ENCODE data around the gene HES5. TPM values are rescaled to one million over a fixed set of nuclear protein-coding genes. Genes with fewer than 3 reads are reported as not detected.

Gene HES5
- total and polyA plus RNA-seq, 10 of the 15 experiments (the other 5 are each of a cell fraction or from before 2014, with no cell fraction given): 0.12 to 0.15 TPM; not detected in 8

DNA sequence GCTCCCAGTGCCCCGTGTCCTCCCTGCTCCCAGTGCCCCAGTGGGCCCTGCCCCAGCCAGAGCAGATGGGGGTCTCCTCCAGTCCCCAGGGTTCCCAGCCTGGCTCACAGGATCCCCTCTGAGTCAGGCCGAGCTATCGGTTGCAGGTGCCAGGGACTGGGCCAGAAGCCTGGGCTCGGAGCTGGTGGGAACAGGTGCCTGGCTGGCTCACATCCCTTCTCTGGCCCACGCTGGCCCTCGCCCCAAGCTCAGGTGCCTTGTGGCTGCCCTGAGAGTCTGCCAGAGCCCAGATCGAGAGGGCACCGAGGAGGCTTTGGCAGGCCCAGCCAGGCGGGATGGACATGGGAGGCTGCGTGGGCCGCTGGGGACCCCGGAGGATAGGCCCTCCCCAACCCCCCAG is 35.0 kb downstream of the HES5 start:
- Histone ChIP-seq H3K4me2 (ENCODE audit: control insufficient read depth, insufficient read depth) (no peak overlapping the region), H3K4me3 (no peak overlapping the region), H3K36me3 (ENCODE audit: control insufficient read depth in 2 of 2, insufficient read depth in 2 of 2, low read length in 1 of 2) (no peaks in the 10 kb centered on the region), H3K4me1 (ENCODE audit: control insufficient read depth, insufficient read depth, low read length) (peaks cover 10% of the 10 kb centered on the region), H3K79me2 (ENCODE audit: control insufficient read depth, insufficient read depth, low read length) (no peaks in the 10 kb centered on the region), H2AFZ (ENCODE audit: control insufficient read depth, low read depth, low read length) (no peak overlapping the region), H3K9ac (ENCODE audit: control insufficient read depth, insufficient read depth, low read length) (no peak overlapping the region), H3K27ac (ENCODE audit: control insufficient read depth, insufficient read depth) (no peak overlapping the region), H3K9me3 (replicated peaks; ENCODE audit: control insufficient read depth, insufficient read depth, low read length) (no peaks in the 10 kb centered on the region; the same call in 2 of the 3 replicates), H3K27me3 (replicated peaks in 1 of 2; ENCODE audit: control insufficient read depth in 2 of 2, insufficient read depth in 2 of 2, low read length in 1 of 2) (no peaks in the 10 kb centered on the region), H4K20me1 (ENCODE audit: control insufficient read depth, insufficient read depth) (no peaks in the 10 kb centered on the region)
- POLR2A ChIA-PET: no interaction called here
- 87% methylated on average over 11 of the region's 12 CpGs for WGBS (ENCODE audit: insufficient coverage, insufficient replicate concordance, low lambda C conversion rate, missing lambda C conversion rate)
- RAD21 ChIA-PET (ENCODE audit: unreplicated experiment): interaction anchor here (1.9 kb wide), 1 partner anchor 31 kb away, joined by 11 read pairs; the partner anchor contains the start of gene PANK4
- CTCF ChIA-PET: no interaction called here
- in situ Hi-C loops (cut with MboI) (no loop called here), intact Hi-C loops (cut with micrococcal nuclease; ENCODE audit: unreplicated experiment) (no loop called here)
- SMC1A ChIA-PET (ENCODE audit: uncharacterized antibody, unreplicated experiment): no interaction called here
- no peak for FAIRE-seq
- BruUV-seq (replicated peaks): no TSS peak
- ATAC-seq: no peak
- TF ChIP-seq, protein P1, sequence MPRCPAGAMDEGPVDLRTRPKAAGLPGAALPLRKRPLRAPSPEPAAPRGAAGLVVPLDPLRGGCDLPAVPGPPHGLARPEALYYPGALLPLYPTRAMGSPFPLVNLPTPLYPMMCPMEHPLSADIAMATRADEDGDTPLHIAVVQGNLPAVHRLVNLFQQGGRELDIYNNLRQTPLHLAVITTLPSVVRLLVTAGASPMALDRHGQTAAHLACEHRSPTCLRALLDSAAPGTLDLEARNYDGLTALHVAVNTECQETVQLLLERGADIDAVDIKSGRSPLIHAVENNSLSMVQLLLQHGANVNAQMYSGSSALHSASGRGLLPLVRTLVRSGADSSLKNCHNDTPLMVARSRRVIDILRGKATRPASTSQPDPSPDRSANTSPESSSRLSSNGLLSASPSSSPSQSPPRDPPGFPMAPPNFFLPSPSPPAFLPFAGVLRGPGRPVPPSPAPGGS (IDR thresholded peaks at IDR 0.05; ENCODE audit: borderline replicate concordance, insufficient read depth, low read depth, low read length, poor library complexity, severe bottlenecking): no peak
- no peak for DNase-seq (ENCODE audit: low read depth, low spot score)

DNA sequence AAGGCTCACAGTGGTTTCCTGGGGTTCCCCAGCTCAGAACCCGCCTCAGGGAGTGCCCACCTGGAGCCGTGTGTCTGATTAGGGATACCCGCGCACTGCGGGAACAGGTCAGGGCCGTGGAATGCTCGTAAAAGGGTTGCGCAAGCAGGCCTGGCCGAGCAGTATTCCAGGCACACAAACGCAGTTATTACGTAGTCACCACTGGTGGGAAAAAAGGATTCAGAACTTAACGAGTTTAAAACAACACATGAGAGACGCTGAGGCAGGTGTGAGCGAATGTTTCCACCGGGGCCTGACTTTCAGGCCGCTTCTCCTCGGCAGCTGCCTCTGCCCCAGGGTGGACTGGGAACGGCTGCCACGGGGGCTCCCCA is 35.8 kb downstream of the HES5 start:
- in situ Hi-C loops (cut with MboI): no loop called here
- FAIRE-seq: no peak
- POLR2A ChIA-PET: interaction anchor here (1.1 kb wide), 1 partner anchor 53 kb away, joined by 3 read pairs; no protein-coding TSS in a partner anchor

More for the DNA sequence above, 35.8 kb downstream of the HES5 start:
- Histone ChIP-seq H3K4me2 (ENCODE audit: control insufficient read depth, insufficient read depth) (no peak overlapping the region), H4K20me1 (ENCODE audit: control insufficient read depth, insufficient read depth) (no peaks in the 10 kb centered on the region), H3K9ac (ENCODE audit: control insufficient read depth, insufficient read depth, low read length) (no peak overlapping the region), H3K79me2 (ENCODE audit: control insufficient read depth, insufficient read depth, low read length) (no peaks in the 10 kb centered on the region), H3K27me3 (replicated peaks in 1 of 2; ENCODE audit: control insufficient read depth in 2 of 2, insufficient read depth in 2 of 2, low read length in 1 of 2) (no peaks in the 10 kb centered on the region), H3K27ac (ENCODE audit: control insufficient read depth, insufficient read depth) (no peak overlapping the region), H3K4me1 (ENCODE audit: control insufficient read depth, insufficient read depth, low read length) (peaks cover 10% of the 10 kb centered on the region), H3K4me3 (no peak overlapping the region), H2AFZ (ENCODE audit: control insufficient read depth, low read depth, low read length) (no peak overlapping the region), H3K9me3 (replicated peaks; ENCODE audit: control insufficient read depth, insufficient read depth, low read length) (no peaks in the 10 kb centered on the region; the same call in 2 of the 3 replicates), H3K36me3 (ENCODE audit: control insufficient read depth in 2 of 2, insufficient read depth in 2 of 2, low read length in 1 of 2) (no peaks in the 10 kb centered on the region)
- WGBS (ENCODE audit: insufficient coverage, insufficient replicate concordance, low lambda C conversion rate, missing lambda C conversion rate): 64% methylated on average over 19 of the region's 19 CpGs
- TF ChIP-seq RB1 (IDR thresholded peaks at IDR 0.05; ENCODE audit: borderline replicate concordance): no peak
- no peak for TF ChIP-seq GABPA (IDR thresholded peaks at IDR 0.05; ENCODE audit: low read depth)
- DNase-seq (ENCODE audit: low read depth, low spot score) (no peak), ATAC-seq (no peak)
- ChIA-PET RAD21 (ENCODE audit: unreplicated experiment) (no interaction called here), SMC1A (ENCODE audit: uncharacterized antibody, unreplicated experiment) (no interaction called here), CTCF (interaction anchor here (1.1 to 1.7 kb wide), 2 partner anchors 30 to 79 kb away, joined by 3 to 8 read pairs; no protein-coding TSS in a partner anchor)
- intact Hi-C loops (cut with micrococcal nuclease; ENCODE audit: unreplicated experiment): no loop called here
- BruUV-seq (replicated peaks): no TSS peak
